ENCODE data around the gene GGCX.

DNA sequence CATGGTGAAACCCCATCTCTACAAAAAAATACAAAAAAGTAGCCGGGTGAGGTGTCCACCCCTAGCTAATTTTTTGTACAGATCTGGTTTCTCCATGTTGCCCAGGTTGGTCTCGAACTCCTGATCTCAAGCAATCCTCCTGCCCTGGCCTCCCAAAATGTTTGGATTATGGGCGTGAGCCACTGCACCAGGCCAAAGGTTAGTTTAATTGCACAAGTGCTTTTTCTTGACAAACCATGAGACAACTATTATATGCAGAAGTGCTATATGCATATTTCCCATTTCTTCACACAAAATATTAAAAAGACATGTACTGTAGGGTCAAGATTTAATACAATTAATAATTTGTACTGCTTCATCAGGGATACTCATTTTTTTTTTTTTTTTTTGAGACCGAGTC is 5.0 kb upstream of the GGCX start:
- TF ChIP-seq ZNF274 (IDR thresholded peaks at IDR 0.05; ENCODE audit: low read depth, low read length): no peak
- no peak for TF ChIP-seq YY1 (IDR thresholded peaks at IDR 0.05; ENCODE audit: insufficient read depth, insufficient read length)
- TF ChIP-seq SUZ12 (IDR thresholded peaks at IDR 0.05; ENCODE audit: extremely low read depth, insufficient read depth, insufficient read length): no peak
